AG08395 (cell line): ENCODE measurements around the gene INPP4B.
A peak's percentile ranks its signal among the peaks of the same experiment; 100 is the strongest.
"Not testable (repeated sequence)": the region's sequence is repeated elsewhere in the genome, so short reads cannot be mapped to it uniquely, and the experiment has no call there.

Experiments
- DNase-seq: peaks from one replicate; pipeline ENCODE4 v3.0.0; 2012; ENCODE audit warnings: mixed read lengths, low spot score

The INPP4B gene

DNA sequence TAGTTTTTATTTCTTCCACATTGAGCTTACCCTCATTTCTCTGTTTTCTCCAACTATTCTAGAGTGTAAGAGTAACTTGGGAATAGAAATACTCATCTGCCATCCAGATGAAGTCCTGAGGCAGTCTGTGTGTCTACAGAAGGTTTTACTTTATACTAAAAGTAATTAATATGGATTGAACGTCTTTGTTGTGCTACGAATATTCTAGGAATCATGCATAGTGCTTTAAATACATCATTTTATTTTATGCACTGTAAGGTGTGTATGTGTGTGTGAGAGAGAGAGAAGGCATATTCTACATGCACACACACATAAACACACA is 305.7 kb downstream of the INPP4B start:
- DNase-seq = no peak

DNA sequence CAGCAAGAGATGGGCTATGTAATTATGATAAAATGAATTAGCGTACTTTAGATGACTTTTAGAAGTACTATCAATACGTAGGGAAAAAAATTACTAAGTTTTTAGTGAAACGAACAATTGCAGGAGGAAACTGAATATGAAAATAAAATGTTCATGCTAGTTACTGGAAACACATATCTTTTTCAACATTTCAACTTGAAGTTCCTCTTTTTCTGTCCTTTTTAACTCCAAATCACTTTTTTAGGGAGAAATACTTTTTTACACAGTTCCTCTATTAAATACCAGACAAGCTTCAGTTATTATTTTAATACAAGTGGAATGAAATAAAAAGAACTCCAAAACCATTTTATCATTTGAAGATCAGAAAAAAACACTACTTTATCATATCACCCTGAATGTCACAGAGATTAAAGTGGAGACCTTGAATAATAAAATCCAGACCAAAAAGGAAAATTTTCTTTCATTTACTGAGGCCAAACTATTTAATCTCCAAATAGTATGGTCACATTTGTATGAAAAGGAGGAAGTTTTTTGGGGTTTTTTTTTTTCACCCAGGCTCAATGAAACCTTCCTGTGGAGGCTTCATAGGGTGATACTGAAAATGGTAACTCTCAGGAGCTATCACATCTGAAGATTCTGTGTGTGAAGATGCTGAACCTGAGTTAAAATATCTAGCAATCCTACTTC is 306.2 kb downstream of the INPP4B start:
- DNase-seq = no peak

DNA sequence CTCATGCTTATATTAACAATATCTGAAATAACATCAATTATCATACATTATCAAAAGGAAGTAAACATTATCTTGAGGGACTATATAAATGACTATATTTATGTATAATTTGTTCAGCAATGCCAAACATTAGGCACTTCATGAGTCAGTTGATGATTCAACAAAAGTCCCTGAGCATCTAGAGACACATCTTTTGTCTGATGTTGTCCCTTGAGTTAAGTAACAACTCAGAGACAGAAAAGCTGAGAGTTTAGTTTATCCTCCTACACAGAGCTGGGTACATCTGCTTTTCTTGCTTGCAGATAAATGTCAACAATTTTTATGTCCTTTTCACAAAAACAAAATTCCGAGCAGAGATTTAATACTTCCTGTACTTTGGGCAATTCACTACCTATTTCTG is 311.1 kb downstream of the INPP4B start:
- peak; percentile 43 for DNase-seq

DNA sequence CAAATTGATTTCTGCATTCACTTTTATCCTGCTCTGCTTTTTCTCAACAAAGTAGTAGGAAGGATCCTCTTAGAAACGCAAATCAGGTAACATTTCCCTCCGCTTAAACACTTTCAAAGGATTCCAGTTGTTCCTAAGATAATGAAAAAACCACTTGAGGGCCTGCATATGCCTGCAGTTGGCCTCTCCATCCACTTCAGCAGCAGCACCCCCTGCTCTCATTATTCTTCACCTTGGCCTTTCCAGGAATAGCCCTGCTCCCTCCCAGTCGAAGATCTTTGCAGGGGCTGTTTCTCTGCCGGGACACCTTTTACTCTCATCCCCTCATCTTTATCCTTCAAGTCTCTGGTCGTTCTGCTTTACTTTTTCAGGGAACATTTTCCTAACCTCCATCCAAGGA is 314.0 kb downstream of the INPP4B start:
- no peak for DNase-seq

DNA sequence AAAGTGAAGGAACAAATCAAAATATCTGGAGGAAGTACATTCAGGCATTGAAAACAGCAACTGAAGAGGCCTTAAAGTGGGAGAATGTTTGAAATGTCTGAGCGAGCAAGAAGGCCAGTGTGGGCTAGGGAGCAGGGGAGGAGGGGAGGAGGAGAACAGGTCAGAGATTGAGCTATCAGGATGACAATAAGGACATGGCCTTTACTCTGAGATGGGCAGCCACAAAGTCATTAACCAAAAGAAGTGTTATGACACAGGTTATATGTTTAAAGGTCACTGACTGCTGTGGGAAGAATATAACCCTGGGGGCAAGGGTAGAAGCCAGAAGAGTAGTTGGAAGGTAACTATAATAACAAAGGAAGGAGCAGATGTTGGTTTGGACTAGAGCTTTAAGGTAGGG is 315.4 kb downstream of the INPP4B start:
- no peak for DNase-seq

DNA sequence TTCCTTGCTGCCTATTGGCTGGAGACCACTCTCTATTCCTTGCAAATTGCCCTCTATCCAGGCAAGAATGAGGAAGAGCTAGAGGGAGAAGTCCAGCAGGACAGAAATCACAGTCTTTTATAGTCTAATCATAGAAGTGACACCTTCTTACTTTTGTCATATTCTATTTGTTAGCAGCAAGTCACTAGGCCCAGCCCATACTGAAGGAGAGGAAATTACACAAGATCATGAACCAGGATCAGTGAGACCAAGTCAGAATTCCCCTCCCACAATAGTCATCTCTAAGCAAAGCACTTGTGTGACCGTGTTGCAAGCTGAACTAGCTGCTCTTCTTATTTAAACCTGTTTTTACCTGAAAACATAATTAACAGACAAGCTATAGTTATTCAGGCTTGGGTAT is 317.7 kb downstream of the INPP4B start:
- no peak for DNase-seq

DNA sequence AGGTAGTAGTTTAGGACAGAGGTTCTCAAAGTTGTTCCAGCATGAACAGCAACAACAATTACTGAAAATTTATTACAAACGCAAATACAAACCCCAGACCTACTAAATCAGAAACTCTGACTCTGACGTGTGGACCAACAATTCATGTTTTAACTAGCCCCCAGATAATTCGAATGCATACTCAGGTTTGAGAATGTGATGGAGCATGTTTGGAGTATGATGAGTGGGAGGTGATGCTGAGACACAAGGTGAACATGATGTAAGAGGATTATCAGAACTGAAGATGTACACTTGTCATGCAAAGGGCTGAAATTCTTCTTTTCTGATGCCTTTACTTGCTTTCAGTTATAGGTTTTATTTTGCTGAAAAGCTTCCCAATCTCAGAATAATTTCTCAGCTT is 323.0 kb downstream of the INPP4B start:
- no peak for DNase-seq

DNA sequence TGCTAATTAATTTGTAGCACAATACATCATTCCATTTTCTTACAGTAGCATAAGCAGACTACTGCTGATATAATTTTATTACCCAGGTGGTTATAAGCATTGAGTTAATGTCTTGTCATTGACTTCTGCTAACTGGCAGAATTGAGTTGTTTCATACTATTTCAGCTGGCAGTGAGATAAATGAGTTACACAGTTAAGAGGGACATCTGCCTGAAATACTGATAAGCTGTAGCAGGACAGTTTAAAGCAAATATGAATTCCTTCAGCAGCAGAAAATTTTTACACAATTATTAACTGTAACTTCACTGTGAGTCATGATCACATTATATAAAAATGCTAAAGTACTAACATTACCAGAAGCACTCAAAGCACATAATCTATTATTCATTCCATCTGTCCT is 326.8 kb downstream of the INPP4B start:
- no peak for DNase-seq

DNA sequence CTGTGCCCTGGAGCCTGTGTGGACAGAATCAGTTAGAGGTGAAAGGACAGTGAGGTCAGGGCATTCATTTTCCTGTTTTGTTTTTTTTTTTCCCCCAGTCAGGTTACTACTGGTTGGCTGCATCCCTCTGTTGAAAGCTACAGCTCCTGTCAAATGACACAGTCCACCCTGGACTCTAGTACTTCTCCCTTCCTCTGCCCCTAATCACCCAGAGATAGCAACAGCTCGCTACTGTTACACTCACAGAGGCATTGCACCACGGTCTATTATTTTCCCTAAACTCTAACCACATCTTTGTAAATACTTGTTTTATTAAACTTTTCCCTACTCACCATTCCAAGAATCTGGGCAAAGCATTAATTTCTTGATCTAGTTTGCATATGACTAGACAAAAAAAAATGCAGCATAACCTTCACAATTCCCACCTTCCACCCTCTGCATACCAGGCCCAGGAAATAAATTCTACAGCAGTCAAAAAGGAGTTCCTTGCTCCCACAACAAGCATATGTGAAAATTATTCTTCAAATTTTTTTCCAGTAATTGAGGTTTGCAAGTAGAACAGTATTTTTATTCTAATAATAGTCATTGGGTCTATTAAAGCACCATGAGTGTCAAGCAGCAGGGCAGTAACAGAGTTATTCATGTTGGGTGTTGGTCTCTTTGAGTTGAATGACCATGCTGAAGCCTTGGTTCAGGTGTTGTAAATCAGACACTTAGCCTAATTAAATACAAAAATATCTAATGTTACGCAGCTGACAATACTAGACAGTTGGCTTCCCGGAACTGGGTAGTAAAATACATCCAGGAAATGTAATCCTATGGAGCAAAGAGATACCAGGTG is 329.2 kb downstream of the INPP4B start:
- DNase-seq = peak; percentile 57

DNA sequence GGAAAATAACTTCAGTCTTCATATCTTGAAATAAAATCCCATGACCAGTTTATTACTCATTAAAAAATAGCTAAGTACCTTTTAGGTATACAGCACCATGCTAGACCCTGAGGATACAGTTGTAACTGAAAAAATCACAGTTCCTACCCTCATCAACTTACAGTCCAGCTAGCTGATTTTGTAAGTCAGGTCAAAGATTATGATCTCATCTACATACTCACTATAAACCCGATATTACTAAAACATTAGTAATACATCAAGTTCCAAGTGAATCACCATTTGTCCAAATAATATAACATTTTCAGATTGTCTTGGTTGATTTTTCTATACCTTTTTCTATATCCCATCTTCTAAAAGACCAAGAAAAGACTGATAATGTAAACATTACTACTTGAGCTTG is 333.9 kb downstream of the INPP4B start:
- DNase-seq = no peak

DNA sequence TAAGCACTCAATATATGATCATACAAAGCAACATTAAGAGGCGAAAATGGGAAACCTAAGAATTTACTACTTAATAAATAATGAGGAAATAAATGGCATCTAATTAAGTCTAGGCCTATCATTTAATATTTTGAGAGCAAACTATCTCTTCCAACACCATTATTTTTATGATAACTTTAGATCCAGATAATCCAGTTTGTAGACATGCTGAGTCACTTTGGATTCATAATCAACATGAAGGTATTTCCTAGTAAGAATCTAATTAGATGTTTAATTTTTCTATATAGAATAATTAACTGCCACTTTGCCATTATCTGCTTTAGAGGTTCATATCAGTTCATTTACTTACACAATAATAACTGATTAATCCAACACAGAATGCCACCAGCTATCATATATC is 336.2 kb downstream of the INPP4B start:
- DNase-seq = no peak

DNA sequence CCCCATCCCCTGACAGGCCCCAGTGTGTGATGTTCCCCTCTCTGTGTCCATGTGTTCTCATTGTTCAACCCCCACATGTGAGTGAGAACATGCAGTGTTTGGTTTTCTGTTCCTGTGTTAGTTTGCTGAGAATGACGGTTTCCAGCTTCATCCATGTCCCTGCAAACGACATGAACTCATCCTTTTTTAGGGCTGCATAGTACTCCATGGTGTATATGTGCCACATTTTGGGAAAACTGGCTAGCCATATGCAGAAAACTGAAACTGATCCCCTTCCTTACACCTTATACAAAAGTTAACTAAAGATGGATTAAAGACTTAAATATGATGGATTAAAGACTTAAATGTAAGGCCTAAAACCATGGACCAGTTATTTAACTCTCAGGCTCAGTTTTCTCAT is 336.7 kb downstream of the INPP4B start:
- DNase-seq = not testable (repeated sequence)

DNA sequence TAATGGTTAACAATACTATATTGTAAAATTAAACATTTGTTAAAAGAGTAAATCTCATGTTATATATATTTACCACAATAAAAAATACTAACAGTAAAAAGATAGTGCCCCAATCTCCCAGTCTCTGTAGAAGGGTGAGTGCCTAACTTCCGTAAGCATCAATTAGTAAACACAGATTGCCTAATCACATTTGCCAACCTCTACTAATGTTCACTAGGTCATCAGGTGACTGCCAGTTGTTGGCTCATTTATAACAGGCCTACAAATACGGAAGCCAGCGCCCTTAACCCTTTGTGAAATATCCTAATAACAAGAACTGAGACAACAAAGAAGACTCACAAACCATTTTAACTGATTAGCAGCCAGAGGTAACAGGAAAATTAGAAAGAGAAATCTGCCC is 345.1 kb downstream of the INPP4B start:
- DNase-seq = no peak

DNA sequence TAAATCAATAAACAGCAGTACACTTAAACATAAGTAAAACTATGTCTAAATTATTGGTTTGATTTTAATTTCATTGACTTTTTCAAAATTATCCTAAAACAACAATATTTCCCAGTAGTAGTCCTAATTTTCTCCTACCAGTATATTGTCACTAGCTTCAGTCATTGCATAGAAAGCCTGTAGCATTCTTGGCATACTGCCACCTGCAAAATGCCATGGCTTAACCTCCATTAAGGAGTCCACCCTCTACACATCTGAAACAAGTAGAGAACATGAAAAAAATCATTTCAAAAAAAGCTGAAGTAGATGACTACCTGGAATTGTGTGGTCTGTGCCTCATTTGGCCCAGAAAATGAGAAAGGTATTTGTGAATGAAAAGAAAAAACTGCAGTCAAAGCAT is 348.5 kb downstream of the INPP4B start:
- DNase-seq = no peak

DNA sequence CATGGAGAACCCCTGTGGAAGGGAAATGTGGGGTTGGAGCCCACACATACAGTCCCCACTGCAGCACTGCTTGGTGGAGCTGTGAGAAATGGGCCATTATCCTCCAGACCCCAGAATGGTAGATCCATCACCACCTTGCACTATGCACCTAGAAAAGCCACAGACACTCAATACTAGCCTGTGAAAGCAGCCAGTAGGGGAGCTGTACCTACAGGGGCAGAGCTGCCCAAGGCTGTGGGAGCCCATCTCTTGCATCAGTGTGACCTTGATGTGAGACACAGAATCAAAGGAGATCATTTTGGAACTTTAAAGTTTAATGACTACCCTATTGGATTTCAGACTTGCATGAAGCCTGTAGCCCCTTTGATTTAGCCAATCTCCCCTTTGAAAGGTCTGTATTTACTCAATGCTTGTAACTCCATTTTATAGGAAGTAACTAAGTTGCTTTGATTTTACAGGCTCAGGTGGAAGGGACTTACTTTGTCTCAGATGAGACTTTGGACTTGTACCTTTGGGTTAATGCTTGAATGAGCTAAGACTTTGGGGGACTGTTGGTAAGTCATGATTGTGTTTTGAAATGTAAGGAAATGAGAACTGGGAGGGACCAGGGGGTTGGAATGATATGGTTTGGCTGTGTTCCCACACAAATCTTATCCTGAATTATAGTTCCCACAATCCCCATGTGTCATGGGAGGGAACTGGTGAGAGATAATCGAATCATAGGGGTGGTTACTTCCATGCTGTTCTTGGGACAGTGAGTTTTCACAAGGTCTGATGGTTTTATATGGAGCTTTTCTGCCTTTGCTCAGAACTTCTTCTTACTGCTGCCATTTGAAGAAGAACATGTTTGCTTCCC is 352.6 kb downstream of the INPP4B start:
- no peak for DNase-seq

DNA sequence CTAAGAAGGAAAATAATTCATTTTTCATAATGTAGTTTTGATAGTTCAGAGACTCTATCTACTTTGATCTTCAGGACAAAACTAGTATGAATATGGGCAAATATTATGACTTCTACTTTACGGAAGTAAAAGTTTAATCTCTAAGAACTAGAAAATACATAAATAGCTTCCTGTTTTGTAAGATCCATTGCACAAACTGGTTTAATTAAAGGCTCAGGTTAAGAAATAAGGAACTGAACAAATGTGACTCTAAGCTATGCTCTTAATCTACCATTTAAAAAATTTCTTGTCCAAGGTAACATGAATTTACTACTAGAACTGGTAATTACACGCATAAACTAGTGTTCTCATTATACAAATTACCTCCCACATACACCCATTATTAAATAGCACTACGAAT is 360.6 kb downstream of the INPP4B start:
- no peak for DNase-seq

DNA sequence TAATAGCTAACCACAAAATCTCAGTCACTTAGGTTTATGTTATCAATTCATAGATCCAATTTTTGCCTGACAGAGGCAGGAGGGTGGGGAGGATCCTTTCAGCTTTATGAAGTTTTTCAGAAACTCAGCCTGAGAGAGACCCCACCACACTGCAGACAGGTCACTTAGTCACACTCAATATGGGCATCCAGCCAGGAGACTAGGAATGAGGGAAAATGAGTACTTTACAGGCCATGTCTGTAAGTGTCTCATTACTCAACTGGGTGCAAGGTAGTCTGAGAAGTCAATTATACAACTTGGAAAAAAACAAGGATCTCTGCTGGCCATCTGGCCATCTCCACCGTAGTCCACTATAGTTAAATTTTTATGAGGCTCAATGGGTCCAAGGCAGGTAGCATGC is 365.9 kb downstream of the INPP4B start:
- no peak for DNase-seq

DNA sequence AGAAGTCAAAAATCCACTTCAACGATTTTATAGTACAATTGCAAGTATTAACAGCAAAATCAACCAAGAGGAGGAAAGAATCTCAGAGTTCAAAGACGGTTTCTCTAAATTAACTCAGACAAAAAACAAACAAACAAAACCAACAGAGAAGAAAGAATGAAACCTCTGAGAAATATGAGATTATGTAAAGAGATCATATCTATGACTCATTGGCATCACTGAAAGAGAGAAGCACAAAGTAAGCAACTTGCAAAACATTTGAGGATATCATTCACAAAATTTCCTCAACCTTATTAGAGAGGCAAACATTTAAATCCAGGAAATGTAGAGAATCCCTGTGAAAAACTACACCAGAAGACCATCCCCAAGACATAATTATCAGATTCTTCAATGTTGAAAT is 370.4 kb downstream of the INPP4B start:
- DNase-seq = no peak

DNA sequence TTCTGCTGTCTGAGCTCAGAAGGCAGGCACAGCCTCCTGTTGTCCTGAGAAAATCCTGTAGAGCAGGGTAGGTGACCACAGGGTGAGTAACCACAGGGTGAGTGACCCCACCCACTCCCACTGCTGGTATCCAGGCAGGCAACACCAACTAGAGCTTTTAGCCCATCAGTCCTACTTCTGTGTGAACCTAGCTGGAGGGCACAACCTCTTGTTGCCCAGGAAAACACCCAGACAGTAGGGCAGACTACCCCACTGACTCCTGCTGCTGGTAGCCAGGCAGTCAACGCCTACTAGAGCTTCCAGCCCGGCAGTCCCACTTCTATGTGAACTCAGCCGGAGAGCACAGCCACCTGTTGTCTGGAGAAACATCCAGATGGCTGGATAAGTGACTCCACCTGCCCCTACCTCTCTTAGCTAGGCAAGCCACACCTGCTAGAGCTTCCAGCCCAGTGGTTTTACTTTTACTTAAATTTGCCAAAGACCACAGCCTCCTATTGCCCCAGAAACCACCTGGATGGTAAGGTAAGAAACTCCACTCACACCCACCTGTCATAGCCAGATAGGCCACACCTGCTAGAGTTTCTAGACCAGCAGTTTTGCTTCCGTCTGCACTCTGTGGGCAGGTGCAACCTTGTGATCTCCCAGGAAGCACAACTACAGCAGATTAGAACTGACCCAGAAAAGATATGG is 371.6 kb downstream of the INPP4B start:
- no peak for DNase-seq

DNA sequence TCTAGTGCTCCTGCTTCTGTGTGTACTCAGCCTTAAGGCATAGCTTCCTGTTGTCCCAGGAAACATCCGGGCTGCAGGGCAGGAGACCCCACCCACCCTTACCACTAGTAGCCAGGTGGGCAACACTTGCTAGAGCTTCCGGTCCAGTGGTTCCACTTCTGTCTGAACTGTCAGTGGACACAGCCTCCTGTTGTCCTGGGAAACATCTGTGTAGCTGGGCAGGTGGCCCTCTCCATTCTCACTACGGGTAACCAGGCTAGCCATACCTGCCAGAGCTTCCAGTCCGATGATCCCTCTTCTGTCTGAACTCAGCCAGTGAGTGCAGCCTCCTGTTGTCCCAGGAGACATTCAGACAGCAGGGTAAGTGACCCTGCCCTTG is 372.2 kb downstream of the INPP4B start:
- DNase-seq = no peak

DNA sequence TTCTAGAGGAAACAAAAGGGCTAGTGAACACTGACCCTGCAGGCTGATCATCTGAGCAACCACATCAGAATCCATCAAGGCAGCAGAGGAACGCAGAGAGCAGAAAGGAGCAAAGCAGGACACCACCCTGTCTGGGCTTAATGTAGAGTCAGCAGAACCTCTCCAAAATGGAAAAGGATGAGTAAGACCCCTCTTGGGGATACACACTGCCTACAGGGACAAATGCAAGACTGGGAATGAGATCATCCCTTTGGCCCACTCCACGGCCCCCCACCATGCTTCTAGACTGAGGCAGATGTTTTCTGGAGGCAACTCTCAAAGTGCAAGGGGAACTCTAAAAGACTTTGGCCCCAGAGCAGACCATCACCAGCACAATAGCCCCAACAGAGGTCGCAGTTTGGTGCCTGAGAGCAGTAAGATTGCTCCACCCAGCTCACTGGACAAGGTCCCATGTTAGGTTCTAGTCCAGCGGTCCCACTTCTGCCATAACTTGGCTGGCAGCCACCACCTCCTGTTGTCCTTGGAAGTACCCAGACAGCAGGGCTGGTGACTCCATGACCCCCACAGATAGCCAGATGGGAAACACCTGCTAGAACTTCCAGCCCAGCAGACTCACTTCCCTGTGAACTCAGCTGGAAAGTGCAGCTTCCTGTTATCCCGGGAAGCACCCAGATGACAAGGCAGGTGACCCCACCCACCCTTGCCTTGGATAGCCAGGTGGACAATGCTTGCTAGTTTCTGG is 372.7 kb downstream of the INPP4B start:
- DNase-seq = no peak

DNA sequence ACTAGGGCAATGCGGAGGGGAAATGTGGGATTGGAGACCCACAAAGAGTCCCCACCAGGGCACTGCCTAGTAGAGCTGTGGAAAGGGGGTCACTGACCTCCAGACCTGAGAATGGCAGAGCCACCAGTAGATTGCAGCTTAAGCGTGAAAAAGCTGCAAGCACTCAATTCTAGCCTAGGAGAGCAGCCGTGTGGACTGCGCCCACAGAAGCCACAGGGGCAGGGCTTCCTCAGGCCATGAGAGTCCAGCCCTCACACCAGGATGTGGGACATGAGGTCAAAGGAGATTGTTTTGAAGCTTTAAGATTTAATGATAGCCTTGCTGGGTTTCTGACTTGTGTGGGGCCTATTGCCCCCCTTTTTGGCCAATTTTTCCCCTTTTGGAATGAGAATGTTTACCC is 379.0 kb downstream of the INPP4B start:
- no peak for DNase-seq
